Lung (tissue), 12 donors: ENCODE data around the gene SYNDIG1L. TPM values are rescaled to one million over a fixed set of nuclear protein-coding genes. Genes with fewer than 3 reads are reported as not detected.

Experiments
- ATAC-seq: fragments of 200-7000 bp; cut with Tn5 transposase; one replicate; pipeline ENCODE4 v1.9.1; 2020; ENCODE audit warnings: moderate number of reproducible peaks; ENCODE audit not compliant: insufficient read depth, low FRiP score
- DNase-seq, 3 donors: peaks; one replicate each; pipeline ENCODE4 v3.0.0-alpha.2; 2013 to 2017
- H3K27ac ChIP-seq, 2 donors: one replicate each; pipeline ENCODE4 v1.5.1; 2013; ENCODE audit warnings: mild to moderate bottlenecking in 2 of 2, moderate library complexity in 2 of 2, control low read depth in 1 of 2, inconsistent platforms in 1 of 2, low read depth in 1 of 2, low read length in 1 of 2
- H3K27me3 ChIP-seq, 3 donors: one replicate each; pipeline ENCODE4 v1.5.1; 2013; ENCODE audit warnings: low read length in 2 of 3; ENCODE audit not compliant: control insufficient read depth in 3 of 3, insufficient read depth in 3 of 3
- H3K36me3 ChIP-seq, 4 donors: one replicate each; pipeline ENCODE4 v1.5.1; 2013; ENCODE audit warnings: low read length in 4 of 4, mild to moderate bottlenecking in 1 of 4, moderate library complexity in 1 of 4; ENCODE audit not compliant: control insufficient read depth in 4 of 4, insufficient read depth in 4 of 4
- H3K4me1 ChIP-seq, 5 donors: one replicate each; pipeline ENCODE4 v1.5.1; 2013; ENCODE audit warnings: low read length in 5 of 5, mild to moderate bottlenecking in 2 of 5, moderate library complexity in 1 of 5; ENCODE audit not compliant: control insufficient read depth in 5 of 5, insufficient read depth in 5 of 5
- H3K4me3 ChIP-seq: one replicate; pipeline ENCODE4 v1.5.1; 2013; ENCODE audit warnings: mild to moderate bottlenecking, control low read depth, moderate library complexity
- H3K9ac ChIP-seq, 2 donors: one replicate each; pipeline ENCODE4 v1.5.1; 2013; ENCODE audit warnings: low read length in 2 of 2, control low read depth in 1 of 2; ENCODE audit not compliant: insufficient read depth in 1 of 2
- H3K9me3 ChIP-seq, 4 donors: one replicate each; pipeline ENCODE4 v1.5.1; 2013; ENCODE audit warnings: low read length in 3 of 4, mild to moderate bottlenecking in 1 of 4, moderate library complexity in 1 of 4; ENCODE audit not compliant: control insufficient read depth in 4 of 4, insufficient read depth in 3 of 4
- WGBS, 2 donors: extraction: QIAGEN DNeasy Blood & Tissue Kit; methylation state at CpG; one replicate each; pipeline ENCODE4 v1.1.7; 2013; 5-methylcytosine and 5-hydroxymethylcytosine counted together
- polyA plus RNA-seq, 2 donors: library from polyadenylated mRNA; stranded (reverse); fragments of 200-250 nt; gene quantifications; one replicate each; pipeline ENCODE4 v1.2.1, GENCODE V29; 2013
- total RNA-seq, 2 donors: library from RNA; depleted of rRNA in 1 of 2; stranded (reverse); fragments of >200 nt in 1 of 2; gene quantifications; one replicate each; pipeline ENCODE4 v1.2.1, GENCODE V29; 2014 to 2021
- TF ChIP-seq, protein P1 (sequence below): IDR thresholded peaks from 2 replicates; pipeline ENCODE4 v1.5.1; 2012; ENCODE audit warnings: mild to moderate bottlenecking; ENCODE audit errors: control extremely low read depth, extremely low read depth
- donor health status: control.
- donor health status: control.
- donor health status: Bipolar disorder and iron deficiency.
- donor health status: healthy.
- donor health status: DM: yes; HTN: yes; CAD: no.

SYNDIG1L gene
- total and polyA plus RNA-seq, 4 donors, result 0.39 to 1.2 (median 0.94) TPM

DNA sequence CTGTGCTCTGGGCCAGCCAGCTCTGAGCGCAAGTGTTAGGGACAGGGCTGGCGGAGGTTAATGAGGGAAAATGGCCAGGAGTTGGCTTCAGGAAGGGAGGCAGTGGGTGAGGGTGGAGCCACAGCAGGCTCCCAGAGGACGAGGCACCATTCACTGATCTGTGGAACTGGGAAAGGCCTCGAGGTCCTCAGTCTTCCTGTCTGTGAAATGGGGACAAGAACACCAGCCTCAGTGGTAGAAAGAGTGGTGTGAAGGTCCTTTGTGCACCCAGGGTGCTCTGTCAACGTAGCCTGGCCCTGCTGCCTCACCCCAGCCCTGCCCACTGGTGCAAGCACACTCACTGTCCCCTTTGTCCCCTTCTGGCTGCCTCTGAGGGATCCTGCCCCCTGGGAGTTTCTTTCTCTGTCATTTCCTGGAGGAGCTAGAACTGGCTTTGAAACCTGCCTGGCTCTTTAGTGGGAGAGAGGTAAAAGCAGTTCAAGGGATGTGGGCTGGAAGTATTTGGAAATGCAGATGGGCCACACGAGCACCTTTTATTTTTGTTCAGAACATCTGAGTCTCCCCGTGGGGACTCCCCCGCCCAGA is 25.0 kb downstream of the SYNDIG1L start:
- TF ChIP-seq, protein P1, sequence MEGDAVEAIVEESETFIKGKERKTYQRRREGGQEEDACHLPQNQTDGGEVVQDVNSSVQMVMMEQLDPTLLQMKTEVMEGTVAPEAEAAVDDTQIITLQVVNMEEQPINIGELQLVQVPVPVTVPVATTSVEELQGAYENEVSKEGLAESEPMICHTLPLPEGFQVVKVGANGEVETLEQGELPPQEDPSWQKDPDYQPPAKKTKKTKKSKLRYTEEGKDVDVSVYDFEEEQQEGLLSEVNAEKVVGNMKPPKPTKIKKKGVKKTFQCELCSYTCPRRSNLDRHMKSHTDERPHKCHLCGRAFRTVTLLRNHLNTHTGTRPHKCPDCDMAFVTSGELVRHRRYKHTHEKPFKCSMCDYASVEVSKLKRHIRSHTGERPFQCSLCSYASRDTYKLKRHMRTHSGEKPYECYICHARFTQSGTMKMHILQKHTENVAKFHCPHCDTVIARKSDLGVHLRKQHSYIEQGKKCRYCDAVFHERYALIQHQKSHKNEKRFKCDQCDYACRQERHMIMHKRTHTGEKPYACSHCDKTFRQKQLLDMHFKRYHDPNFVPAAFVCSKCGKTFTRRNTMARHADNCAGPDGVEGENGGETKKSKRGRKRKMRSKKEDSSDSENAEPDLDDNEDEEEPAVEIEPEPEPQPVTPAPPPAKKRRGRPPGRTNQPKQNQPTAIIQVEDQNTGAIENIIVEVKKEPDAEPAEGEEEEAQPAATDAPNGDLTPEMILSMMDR, result no peak
- H3K4me1 ChIP-seq, result peaks cover 0 to 14% (median 9%) of the 10 kb centered on the region in 5 donors
- no peak overlapping the region for H3K9ac ChIP-seq
- ATAC-seq (no peak), DNase-seq (no peak)
- peaks cover 0 to 9% (median 7%) of the 10 kb centered on the region in 3 donors for H3K27me3 ChIP-seq
- H3K27ac ChIP-seq, result no peak overlapping the region
- no peak overlapping the region for H3K4me3 ChIP-seq
- no peaks in the 10 kb centered on the region for H3K36me3 ChIP-seq
- WGBS, 2 donors, result 45 to 56% methylated on average over 8 of the region's 8 CpGs
- no peaks in the 10 kb centered on the region for H3K9me3 ChIP-seq

DNA sequence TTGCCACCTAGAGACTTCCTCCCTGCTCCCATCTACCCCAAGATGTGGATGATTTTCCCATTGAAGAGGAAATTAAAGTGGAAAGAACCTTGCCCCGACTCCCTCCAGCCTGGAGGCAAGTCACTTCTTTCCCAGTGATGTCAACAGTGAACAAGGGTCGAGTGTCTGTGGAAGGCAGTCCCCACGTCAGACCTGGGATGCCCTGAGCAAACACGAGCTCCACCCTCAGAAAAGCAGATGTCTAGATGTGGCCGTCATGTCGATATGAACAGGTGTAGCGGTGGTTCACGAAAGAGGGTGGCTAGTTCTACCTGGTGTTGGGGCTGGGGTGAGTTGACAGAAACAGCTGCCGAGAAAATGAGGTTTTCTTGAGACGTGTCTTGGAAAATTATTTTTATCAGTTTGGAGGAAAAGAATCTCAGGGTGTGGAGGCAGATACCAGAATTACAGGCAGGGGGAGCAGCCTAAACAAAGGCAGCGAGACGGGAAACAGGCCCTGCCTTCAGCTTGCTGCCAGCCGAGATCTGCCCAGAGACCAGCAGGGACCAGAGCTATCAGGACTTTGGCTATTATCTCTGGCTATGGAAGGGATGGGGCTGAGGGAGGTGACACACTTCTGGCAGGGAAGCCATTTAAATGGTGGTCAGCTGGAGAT is 25.9 kb downstream of the SYNDIG1L start:
- H3K9me3 ChIP-seq, result no peaks in the 10 kb centered on the region
- no peak overlapping the region for H3K4me3 ChIP-seq
- DNase-seq (peak in 1 of 3 donors; percentile 6), ATAC-seq (no peak)
- WGBS, 2 donors, result 59 to 63% methylated on average over 13 of the region's 13 CpGs
- H3K9ac ChIP-seq, result no peak overlapping the region
- H3K4me1 ChIP-seq, result peaks cover 0 to 14% (median 9%) of the 10 kb centered on the region in 5 donors
- peaks cover 0 to 11% (median 7%) of the 10 kb centered on the region in 3 donors for H3K27me3 ChIP-seq
- TF ChIP-seq, protein P1, result no peak
- H3K36me3 ChIP-seq, result no peaks in the 10 kb centered on the region
- no peak overlapping the region for H3K27ac ChIP-seq

DNA sequence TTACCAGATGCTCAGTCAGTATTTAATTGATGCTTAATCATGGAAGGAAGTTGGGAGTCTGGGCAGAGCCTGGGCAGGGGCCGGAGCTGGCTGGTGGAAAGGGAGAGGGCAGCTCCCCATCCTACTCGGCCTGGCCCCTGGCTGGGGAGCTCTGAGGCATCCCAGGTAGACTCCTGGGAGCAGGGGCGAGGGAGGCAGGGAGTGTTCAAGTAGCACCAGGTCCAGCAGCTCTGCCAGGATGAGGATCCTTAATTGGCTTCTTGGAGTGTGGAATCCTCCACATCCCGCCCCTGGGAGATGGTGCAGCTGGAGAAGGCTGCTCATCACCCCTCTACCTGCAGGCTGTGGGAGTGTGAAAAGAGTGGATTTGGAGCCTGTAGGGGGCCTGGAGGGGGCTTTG is 30.9 kb downstream of the SYNDIG1L start:
- peaks cover 0 to 11% (median 7%) of the 10 kb centered on the region in 3 donors for H3K27me3 ChIP-seq
- no peak overlapping the region for H3K27ac ChIP-seq
- no peaks in the 10 kb centered on the region for H3K36me3 ChIP-seq
- DNase-seq (no peak), ATAC-seq (no peak)
- H3K9me3 ChIP-seq, result no peaks in the 10 kb centered on the region
- H3K4me1 ChIP-seq, result no peaks in the 10 kb centered on the region
- 68 to 83% methylated on average over 4 of the region's 4 CpGs for WGBS, 2 donors
- TF ChIP-seq, protein P1, result no peak
- no peak overlapping the region for H3K4me3 ChIP-seq
- H3K9ac ChIP-seq, result no peak overlapping the region
